Right ventricle myocardium superior (tissue), 1 donor: ENCODE results near the gene S100B. TPM values are rescaled to one million over a fixed set of nuclear protein-coding genes. Genes with fewer than 3 reads are reported as not detected.

ENCODE experiments used
- ATAC-seq: fragments of 200-7000 bp; cut with Tn5 transposase; one replicate; pipeline ENCODE4 v1.9.1; 2020; ENCODE audit warnings: mild to moderate bottlenecking; ENCODE audit not compliant: poor library complexity
- DNase-seq: peaks from one replicate; pipeline ENCODE4 v3.0.0-alpha.2; 2020
- intact Hi-C: fragments of 100-400 bp; cut with DNase I; formaldehyde crosslinking; loops from one replicate; pipeline ENCODE4 v1.11.2; 2022
- total RNA-seq: library from RNA; stranded (reverse); fragmentation: NEBNext Ultra II Directional; extraction: Animal tissue kit (Norgen Biotek cat#: 25700); gene quantifications from one replicate; pipeline ENCODE4 v1.2.1, GENCODE V29; 2021
- donor health status: DM: no; HTN: yes; CAD: no; lungs with severe emphysema.

The S100B gene
- total RNA-seq, 1 donor from 2014 or later: 5.5 TPM

GRCh38 chr21:46570119-46570518, 34.8 kb downstream of the S100B start:
- intact Hi-C loops: no loop called here
- DNase-seq (no peak), ATAC-seq (peak; percentile 83)

- DNase-seq: no peak
- intact Hi-C loops: no loop called here
- no peak for ATAC-seq
Observed at GRCh38 chr21:46569081-46569480, 35.8 kb downstream of the S100B start.

GRCh38 chr21:46568562-46568961, 36.3 kb downstream of the S100B start:
- DNase-seq (no peak), ATAC-seq (no peak)
- intact Hi-C loops: no loop called here

GRCh38 chr21:46567348-46567747, 37.5 kb downstream of the S100B start:
- intact Hi-C loops: no loop called here
- DNase-seq (no peak), ATAC-seq (no peak)

- ATAC-seq (no peak), DNase-seq (no peak)
- intact Hi-C loops: no loop called here
Observed at GRCh38 chr21:46564391-46564790, 40.5 kb downstream of the S100B start.

- intact Hi-C loops: no loop called here
- no peak for DNase-seq
- no peak for ATAC-seq
Observed at GRCh38 chr21:46562964-46563607, 41.8 kb downstream of the S100B start.

DNA sequence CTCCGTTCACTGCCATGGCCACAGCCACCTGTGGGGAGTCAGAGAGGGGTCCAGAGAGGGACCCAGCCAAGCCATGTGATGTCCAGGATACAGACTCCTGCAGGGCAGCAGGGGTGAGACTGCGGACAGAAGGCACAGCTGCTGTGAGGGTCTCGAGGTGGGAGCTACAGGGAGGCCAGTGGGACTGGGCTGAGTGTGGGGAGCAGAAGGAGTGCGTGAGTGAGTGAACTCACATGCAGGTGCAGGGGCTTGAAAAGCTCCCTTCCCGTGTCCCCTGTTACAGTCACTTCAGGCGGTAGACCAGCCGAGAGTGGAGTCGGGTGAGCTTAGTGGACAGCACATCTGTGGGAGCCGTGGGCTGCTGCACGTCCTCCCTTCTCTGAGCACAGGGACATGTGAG, 42.4 kb downstream of the S100B start:
- DNase-seq (no peak), ATAC-seq (no peak)
- intact Hi-C loops: no loop called here

- DNase-seq (no peak), ATAC-seq (no peak)
Observed at GRCh38 chr21:46561445-46562090, 43.3 kb downstream of the S100B start.

GRCh38 chr21:46560568-46561444, 44.1 kb downstream of the S100B start:
- DNase-seq: no peak
- ATAC-seq: no peak

More at GRCh38 chr21:46561445-46562090, 43.3 kb downstream of the S100B start:
- intact Hi-C loops: no loop called here

GRCh38 chr21:46559291-46559983, 45.4 kb downstream of the S100B start:
- intact Hi-C loops: no loop called here
- ATAC-seq: no peak
- DNase-seq: no peak

More at GRCh38 chr21:46560568-46561444, 44.1 kb downstream of the S100B start:
- intact Hi-C loops: no loop called here

GRCh38 chr21:46557919-46558392, 46.9 kb downstream of the S100B start:
- DNase-seq (no peak), ATAC-seq (no peak)
- intact Hi-C loops: no loop called here

DNA sequence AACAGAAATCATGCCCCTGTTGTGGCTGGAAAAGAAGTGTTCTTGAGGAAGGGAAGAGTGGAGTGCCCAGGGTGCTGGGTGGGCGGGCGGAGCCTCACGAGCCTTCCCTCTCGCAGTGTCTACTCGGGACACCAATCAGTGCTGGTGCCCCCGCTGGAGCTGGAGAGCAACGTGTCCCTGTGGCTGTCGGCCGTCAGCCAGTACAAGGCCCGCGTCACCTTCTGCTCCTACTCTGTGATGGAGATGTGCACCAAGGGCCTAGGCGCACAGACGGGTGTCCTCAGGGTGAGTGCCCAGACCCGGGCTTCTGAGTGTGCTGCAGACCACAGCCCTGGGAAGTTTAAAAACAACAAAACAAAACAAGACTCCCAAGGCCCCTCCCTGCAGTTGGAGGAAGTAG, 47.4 kb downstream of the S100B start:
- DNase-seq (no peak), ATAC-seq (no peak)
- intact Hi-C loops: no loop called here

GRCh38 chr21:46556802-46557201, 48.1 kb downstream of the S100B start:
- DNase-seq: no peak
- no peak for ATAC-seq
- intact Hi-C loops: no loop called here

GRCh38 chr21:46555678-46556077, 49.2 kb downstream of the S100B start:
- intact Hi-C loops: no loop called here
- ATAC-seq: peak; percentile 80
- DNase-seq: no peak

DNA sequence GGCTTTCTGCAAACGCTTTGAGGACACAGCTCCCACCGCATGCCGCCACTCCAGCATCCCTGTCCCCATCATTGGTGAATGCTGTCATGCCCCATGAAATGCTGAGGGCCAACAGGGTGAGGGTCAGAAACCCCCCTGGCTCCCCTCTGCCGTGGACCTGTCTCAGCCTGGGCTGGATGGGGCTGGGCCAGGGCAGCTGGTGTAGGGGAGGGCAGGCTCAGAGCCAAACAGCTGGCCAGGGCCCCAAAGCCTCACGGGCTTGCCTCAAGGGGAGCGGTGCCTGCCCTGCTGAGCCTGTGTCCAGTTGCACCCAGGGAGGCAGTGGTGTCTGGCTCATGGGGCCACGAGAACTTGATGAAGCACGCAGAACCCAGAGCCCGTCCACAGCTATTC, 49.7 kb downstream of the S100B start:
- DNase-seq (no peak), ATAC-seq (peak; percentile 50)
- intact Hi-C loops: no loop called here

GRCh38 chr21:46554431-46555224, 50.3 kb downstream of the S100B start:
- intact Hi-C loops: no loop called here
- no peak for DNase-seq
- no peak for ATAC-seq

DNA sequence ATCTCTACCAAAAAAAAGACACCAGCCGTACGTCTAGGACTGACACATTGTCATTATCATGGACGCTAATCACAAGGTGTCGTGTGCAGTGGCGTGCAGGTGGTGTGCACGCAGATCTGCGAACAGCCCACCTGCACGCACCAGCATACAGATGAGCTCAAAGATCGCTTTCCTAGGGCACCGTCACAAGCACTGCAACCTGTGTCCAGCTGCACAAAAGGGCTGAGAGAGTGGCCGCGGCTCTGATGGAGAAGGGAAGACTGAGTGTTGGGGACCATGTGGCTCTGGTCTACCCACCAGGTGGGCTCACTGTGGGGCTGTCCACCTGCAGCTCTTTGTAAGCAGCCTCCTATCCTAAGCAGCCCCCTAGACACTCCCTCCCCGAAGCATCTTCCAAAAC, 50.9 kb downstream of the S100B start:
- DNase-seq (no peak), ATAC-seq (no peak)
- intact Hi-C loops: no loop called here

DNA sequence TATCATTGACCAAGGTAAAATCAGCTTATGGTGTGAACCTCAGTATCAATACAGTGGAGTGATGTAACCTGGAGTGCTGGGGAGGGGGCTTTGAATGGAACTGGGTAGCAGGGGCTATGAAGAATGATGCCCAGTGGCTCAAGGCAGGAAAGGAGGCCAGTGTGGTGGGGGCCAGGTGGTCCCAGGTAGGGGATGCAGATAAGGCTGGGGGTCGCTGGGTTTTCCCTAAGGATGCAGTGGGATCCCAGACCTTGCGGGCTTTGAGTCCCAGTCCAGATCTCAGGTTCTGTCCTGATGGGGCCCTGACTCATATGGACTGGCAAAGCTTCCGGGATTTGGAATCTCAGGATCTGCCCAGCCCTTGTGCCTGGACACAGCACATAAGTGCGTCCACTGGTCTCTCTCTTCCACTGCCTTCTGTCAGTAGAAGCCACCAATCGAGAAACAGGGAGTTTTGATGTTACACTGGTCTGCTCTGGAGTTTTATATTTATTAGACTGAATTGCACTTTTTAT, 52.0 kb downstream of the S100B start:
- DNase-seq (no peak), ATAC-seq (no peak)
- intact Hi-C loops: no loop called here
